Osteocyte (in vitro differentiated cells): ENCODE data around the gene PAQR4. TPM values are rescaled to one million over a fixed set of nuclear protein-coding genes. Genes with fewer than 3 reads are reported as not detected.

ENCODE experiments used
- DNase-seq: peaks from one replicate; pipeline ENCODE4 v3.0.0; 2021; ENCODE audit warnings: mixed read lengths; ENCODE audit not compliant: unreplicated experiment; ENCODE audit errors: extremely low spot score
- H3K27ac Mint-ChIP-seq: one replicate; pipeline ENCODE4 v1.8.0; 2021; ENCODE audit warnings: mild to moderate bottlenecking, mixed read lengths; ENCODE audit not compliant: unreplicated experiment
- H3K27me3 Mint-ChIP-seq: one replicate; pipeline ENCODE4 v1.8.0; 2021; ENCODE audit warnings: mixed read lengths; ENCODE audit not compliant: unreplicated experiment
- H3K36me3 Mint-ChIP-seq: one replicate; pipeline ENCODE4 v1.8.0; 2021; ENCODE audit warnings: mixed read lengths; ENCODE audit not compliant: unreplicated experiment
- H3K4me1 Mint-ChIP-seq: one replicate; pipeline ENCODE4 v1.8.0; 2021; ENCODE audit warnings: mixed read lengths; ENCODE audit not compliant: unreplicated experiment
- H3K4me3 Mint-ChIP-seq: one replicate; pipeline ENCODE4 v1.8.0; 2021; ENCODE audit warnings: mild to moderate bottlenecking, moderate library complexity, mixed read lengths; ENCODE audit not compliant: unreplicated experiment
- H3K9me3 Mint-ChIP-seq: one replicate; pipeline ENCODE4 v1.8.0; 2021; ENCODE audit warnings: mixed read lengths; ENCODE audit not compliant: unreplicated experiment
- total RNA-seq: library from RNA; stranded (reverse); gene quantifications from 2 replicates; pipeline ENCODE4 v1.2.1, GENCODE V29; 2021
- TF ChIP-seq, protein P1 (sequence below): fragments of 200-600 bp; sonication (generic); IDR thresholded peaks from 2 replicates; pipeline ENCODE4 v1.5.0; 2021; ENCODE audit warnings: antibody characterized with exemption, mild to moderate bottlenecking, moderate library complexity

PAQR4 gene
- total RNA-seq, 1 donor from 2014 or later: 8.4 TPM

DNA sequence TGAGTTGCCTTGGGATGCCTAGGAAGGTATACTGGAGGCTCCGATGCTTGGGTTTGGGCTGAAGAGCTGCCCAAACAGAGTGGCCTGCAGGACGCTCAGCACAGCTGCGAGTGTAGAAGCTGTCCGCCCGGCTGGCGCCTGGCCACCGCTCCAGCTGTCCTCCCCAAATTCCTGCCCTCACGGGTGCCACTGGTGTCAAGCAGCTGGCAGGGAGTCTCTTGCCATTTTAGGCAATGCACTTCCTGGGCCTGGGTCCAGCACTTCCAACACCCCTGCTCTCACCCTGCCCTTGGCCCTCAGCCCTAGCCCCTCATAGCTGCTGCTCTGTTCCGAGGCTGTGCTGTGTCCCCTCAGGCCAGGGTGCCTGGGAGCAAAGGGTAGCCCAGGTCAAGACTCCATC lies 16.3 kb downstream of the PAQR4 start:
- Mint-ChIP-seq H3K27me3 (no peaks in the 10 kb centered on the region), H3K36me3 (no peaks in the 10 kb centered on the region), H3K9me3 (no peaks in the 10 kb centered on the region), H3K4me1 (peaks cover 28% of the 10 kb centered on the region), H3K27ac (no peak overlapping the region), H3K4me3 (no peak overlapping the region)
- no peak for DNase-seq
- TF ChIP-seq, protein P1, sequence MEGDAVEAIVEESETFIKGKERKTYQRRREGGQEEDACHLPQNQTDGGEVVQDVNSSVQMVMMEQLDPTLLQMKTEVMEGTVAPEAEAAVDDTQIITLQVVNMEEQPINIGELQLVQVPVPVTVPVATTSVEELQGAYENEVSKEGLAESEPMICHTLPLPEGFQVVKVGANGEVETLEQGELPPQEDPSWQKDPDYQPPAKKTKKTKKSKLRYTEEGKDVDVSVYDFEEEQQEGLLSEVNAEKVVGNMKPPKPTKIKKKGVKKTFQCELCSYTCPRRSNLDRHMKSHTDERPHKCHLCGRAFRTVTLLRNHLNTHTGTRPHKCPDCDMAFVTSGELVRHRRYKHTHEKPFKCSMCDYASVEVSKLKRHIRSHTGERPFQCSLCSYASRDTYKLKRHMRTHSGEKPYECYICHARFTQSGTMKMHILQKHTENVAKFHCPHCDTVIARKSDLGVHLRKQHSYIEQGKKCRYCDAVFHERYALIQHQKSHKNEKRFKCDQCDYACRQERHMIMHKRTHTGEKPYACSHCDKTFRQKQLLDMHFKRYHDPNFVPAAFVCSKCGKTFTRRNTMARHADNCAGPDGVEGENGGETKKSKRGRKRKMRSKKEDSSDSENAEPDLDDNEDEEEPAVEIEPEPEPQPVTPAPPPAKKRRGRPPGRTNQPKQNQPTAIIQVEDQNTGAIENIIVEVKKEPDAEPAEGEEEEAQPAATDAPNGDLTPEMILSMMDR: no peak

DNA sequence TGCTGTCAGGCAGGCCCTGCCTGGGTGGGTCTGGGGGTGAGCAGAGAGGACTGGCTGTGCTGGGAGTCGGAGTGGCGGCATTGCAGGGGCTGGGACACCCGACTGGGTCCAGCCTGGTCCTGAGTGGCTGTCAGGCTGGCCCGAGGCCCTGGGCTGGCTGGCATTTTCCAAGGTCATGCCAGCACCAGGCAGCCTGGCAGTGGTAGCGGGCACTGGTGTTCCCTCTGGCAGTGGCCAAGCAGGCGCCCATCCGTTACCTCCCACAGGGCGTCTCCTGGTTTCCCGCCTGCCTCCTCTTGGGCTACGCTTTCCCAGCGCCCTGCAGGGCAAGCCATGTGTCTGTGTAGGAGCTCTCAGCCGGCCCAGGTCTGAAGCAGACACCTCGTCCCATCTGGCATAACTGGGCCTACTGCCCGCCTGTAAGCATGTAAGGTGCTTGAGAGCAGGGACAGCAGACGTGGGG lies 16.8 kb downstream of the PAQR4 start:
- DNase-seq: no peak
- no peak overlapping the region for H3K4me3 Mint-ChIP-seq
- no peaks in the 10 kb centered on the region for H3K27me3 Mint-ChIP-seq
- H3K36me3 Mint-ChIP-seq: no peaks in the 10 kb centered on the region
- no peaks in the 10 kb centered on the region for H3K9me3 Mint-ChIP-seq
- H3K27ac Mint-ChIP-seq: no peak overlapping the region
- H3K4me1 Mint-ChIP-seq: peaks cover 25% of the 10 kb centered on the region
- TF ChIP-seq, protein P1: no peak

DNA sequence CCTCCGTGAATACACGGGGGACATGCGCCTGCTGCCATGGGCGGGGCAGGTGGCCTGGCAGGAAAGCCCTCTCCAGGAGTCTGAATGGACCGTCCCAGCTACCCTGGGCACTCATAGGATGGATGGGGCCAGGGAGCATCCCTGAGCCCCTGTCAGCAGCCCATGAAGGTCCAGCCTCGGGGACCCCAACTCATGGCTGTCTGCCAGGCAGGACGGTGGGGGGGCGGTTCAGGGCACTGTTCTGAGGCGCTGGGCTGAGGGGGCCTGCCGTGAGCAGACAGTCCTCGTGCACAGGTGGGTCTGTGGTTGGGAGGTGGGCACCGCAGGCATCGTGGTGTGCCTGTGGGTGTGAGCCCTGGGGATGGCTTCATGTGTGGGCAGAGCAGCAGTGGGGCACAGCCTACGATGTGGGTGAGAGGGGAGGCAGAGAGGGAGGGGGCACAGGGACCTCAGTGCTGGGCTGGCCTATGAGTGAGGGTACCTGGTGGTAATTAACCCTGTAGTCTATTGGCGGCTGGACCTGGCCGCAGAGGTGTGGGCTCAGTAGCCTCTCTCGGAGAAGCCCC lies 17.6 kb downstream of the PAQR4 start:
- peaks cover 19% of the 10 kb centered on the region for H3K4me1 Mint-ChIP-seq
- no peak overlapping the region for H3K4me3 Mint-ChIP-seq
- H3K36me3 Mint-ChIP-seq: no peaks in the 10 kb centered on the region
- no peak for DNase-seq
- TF ChIP-seq, protein P1: no peak
- H3K9me3 Mint-ChIP-seq: no peaks in the 10 kb centered on the region
- no peaks in the 10 kb centered on the region for H3K27me3 Mint-ChIP-seq
- H3K27ac Mint-ChIP-seq: no peak overlapping the region

DNA sequence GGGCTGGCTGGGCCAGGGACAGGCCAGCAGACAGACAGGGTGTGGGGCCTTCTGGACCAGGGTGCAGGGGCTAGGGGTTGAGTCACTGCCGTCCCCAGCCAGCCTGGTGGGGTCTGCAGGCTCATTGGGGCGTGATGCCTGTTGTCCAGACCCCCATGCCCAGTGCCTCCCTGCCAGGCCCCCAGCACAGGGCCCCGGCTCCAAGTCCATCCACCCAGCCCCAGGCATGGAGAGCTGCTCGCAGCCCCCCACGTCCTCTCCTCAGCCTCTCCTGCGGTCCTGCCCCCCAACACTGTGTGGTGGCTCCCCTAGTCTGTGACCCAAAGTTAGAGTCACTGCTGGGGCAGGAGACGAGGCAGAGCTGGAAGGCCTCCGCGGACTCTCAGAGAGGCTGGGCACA lies 18.1 kb downstream of the PAQR4 start:
- no peak for DNase-seq
- H3K4me3 Mint-ChIP-seq: no peak overlapping the region
- peaks cover 18% of the 10 kb centered on the region for H3K4me1 Mint-ChIP-seq
- no peaks in the 10 kb centered on the region for H3K36me3 Mint-ChIP-seq
- H3K27me3 Mint-ChIP-seq: no peaks in the 10 kb centered on the region
- TF ChIP-seq, protein P1: no peak
- no peak overlapping the region for H3K27ac Mint-ChIP-seq
- H3K9me3 Mint-ChIP-seq: no peaks in the 10 kb centered on the region

DNA sequence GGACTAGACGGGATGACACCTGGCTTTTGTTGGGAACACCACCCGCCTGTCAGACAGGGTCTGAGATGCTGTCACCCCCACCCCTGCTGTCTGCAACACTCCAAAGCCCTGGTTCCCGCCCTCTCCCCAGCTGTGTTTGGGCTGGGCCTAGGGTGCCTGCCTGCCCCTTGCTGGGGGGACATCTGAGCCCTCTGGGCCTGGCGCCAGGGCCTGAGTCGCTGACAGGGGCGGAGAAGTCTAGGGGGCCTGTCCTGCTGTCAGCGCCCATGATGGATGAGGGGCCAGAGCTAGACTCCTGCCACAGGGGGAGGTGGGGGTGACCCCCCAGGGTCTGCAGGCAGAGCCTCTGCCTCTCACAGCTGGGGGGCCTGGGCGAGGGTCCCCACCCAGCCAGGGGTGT lies 18.7 kb downstream of the PAQR4 start:
- H3K27ac Mint-ChIP-seq: no peak overlapping the region
- no peaks in the 10 kb centered on the region for H3K36me3 Mint-ChIP-seq
- H3K9me3 Mint-ChIP-seq: no peaks in the 10 kb centered on the region
- DNase-seq: no peak
- H3K27me3 Mint-ChIP-seq: no peaks in the 10 kb centered on the region
- TF ChIP-seq, protein P1: no peak
- no peak overlapping the region for H3K4me3 Mint-ChIP-seq
- H3K4me1 Mint-ChIP-seq: peaks cover 18% of the 10 kb centered on the region
